22Rv1 (cell line): ENCODE measurements around the gene CALHM2.

Source experiments
- CTCF ChIP-seq: fragments of 450-650 bp; IDR thresholded peaks from 2 replicates; pipeline ENCODE4 v1.5.1; 2017; ENCODE audit warnings: mild to moderate bottlenecking
- ZFX ChIP-seq: fragments of 450-650 bp; IDR thresholded peaks from 2 replicates; pipeline ENCODE4 v1.6.1; 2017; ENCODE audit warnings: antibody characterized with exemption, borderline replicate concordance

GRCh38 chr10:103423748-103424147 lies 28.4 kb downstream of the CALHM2 start:
- TF ChIP-seq CTCF, result no peak
- no peak for TF ChIP-seq ZFX
